H1 (cell line): ENCODE data around the gene GNAQ.

ENCODE experiments used
- CHD2 ChIP-seq: IDR thresholded peaks from 2 replicates; pipeline ENCODE4 v1.6.1; 2012; ENCODE audit warnings: low read length, improper control_type of control experiment
- EP300 ChIP-seq, 2 experiments: IDR thresholded peaks; 1 replicate in 1 of 2; 2 replicates in 1 of 2; pipeline ENCODE4 v1.6.1; 2011 to 2012; ENCODE audit warnings: low read depth in 2 of 2, low read length in 2 of 2, mild to moderate bottlenecking in 2 of 2, borderline replicate concordance in 1 of 2, inconsistent platforms in 1 of 2, moderate library complexity in 1 of 2
- FOSL1 ChIP-seq: IDR thresholded peaks from 2 replicates; pipeline ENCODE4 v1.6.1; 2011; ENCODE audit warnings: mild to moderate bottlenecking, low read depth, low read length, moderate library complexity; ENCODE audit not compliant: insufficient read depth
- JUND ChIP-seq: IDR thresholded peaks from 2 replicates; pipeline ENCODE4 v1.6.1; 2011; ENCODE audit warnings: mild to moderate bottlenecking, improper control_type of control experiment, low read length
- NRF1 ChIP-seq: IDR thresholded peaks from 2 replicates; pipeline ENCODE4 v1.6.1; 2011; ENCODE audit warnings: mild to moderate bottlenecking, low read depth, low read length, improper control_type of control experiment
- POLR2AphosphoS5 ChIP-seq: IDR thresholded peaks from 2 replicates; pipeline ENCODE4 v1.6.1; 2011; ENCODE audit warnings: low read depth, low read length
- RFX5 ChIP-seq: IDR thresholded peaks from 2 replicates; pipeline ENCODE4 v1.6.1; 2011; ENCODE audit warnings: low read depth, low read length, improper control_type of control experiment, borderline replicate concordance
- YY1 ChIP-seq: IDR thresholded peaks from 2 replicates; pipeline ENCODE4 v1.6.1; 2011; ENCODE audit warnings: low read depth, mild to moderate bottlenecking, low read length
- ZNF274 ChIP-seq: IDR thresholded peaks from 2 replicates; pipeline ENCODE4 v1.7.0; 2012; ENCODE audit warnings: low read length, borderline replicate concordance; ENCODE audit errors: extremely low read depth
- TF ChIP-seq, protein P1 (sequence below), 3 experiments: IDR thresholded peaks; 1 replicate in 2 of 3; 2 replicates in 1 of 3; pipeline versions ENCODE4 v1.5.1 to v1.6.1; 2011; ENCODE audit warnings: low read length in 3 of 3, mild to moderate bottlenecking in 3 of 3, inconsistent platforms in 2 of 3, low read depth in 1 of 3, moderate library complexity in 1 of 3; ENCODE audit not compliant: insufficient read depth in 1 of 3; ENCODE audit errors: control extremely low read depth in 1 of 3

DNA sequence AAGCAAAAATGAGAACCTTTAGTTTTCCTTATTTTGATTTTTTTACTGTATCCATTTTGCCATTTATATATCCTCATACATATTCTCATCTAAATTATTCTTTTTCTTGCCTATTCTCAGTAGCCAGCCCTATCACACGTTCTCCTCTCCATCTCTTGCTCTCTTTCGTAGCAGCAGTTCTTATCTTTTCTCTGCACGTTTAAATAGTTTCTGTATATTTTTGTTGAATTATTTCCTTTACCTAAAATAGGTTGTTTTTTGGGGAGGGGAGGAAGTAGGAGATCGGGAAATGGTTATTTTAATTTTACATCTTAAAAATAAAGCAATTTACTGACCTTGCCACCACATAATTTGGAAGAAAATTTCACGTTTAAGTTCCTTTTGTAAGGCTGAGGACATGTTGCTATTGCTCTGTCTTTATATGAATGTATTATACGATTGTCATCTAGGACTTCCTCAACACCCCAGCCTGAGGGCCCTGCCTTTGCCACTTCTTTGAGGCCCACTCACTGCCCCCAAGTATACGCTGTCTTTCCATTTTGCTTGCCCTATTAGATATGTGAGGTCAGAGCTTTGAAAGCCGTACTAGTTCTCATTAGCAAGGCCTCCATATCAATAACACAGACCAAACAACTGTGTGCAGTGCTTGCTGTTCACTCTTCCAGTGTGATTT is 140.3 kb downstream of the GNAQ start:
- no peak for TF ChIP-seq ZNF274
- TF ChIP-seq, protein P1, sequence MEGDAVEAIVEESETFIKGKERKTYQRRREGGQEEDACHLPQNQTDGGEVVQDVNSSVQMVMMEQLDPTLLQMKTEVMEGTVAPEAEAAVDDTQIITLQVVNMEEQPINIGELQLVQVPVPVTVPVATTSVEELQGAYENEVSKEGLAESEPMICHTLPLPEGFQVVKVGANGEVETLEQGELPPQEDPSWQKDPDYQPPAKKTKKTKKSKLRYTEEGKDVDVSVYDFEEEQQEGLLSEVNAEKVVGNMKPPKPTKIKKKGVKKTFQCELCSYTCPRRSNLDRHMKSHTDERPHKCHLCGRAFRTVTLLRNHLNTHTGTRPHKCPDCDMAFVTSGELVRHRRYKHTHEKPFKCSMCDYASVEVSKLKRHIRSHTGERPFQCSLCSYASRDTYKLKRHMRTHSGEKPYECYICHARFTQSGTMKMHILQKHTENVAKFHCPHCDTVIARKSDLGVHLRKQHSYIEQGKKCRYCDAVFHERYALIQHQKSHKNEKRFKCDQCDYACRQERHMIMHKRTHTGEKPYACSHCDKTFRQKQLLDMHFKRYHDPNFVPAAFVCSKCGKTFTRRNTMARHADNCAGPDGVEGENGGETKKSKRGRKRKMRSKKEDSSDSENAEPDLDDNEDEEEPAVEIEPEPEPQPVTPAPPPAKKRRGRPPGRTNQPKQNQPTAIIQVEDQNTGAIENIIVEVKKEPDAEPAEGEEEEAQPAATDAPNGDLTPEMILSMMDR (IDR thresholded peaks at IDR 0.05; ENCODE audit: control extremely low read depth in 1 of 3, insufficient read depth in 1 of 3, low read depth in 1 of 3, low read length in 3 of 3), result no peak
- TF ChIP-seq EP300 (IDR thresholded peaks at IDR 0.05; ENCODE audit: borderline replicate concordance in 1 of 2, low read depth in 2 of 2, low read length in 2 of 2), result no peak
- no peak for TF ChIP-seq FOSL1
- TF ChIP-seq POLR2AphosphoS5, result no peak
- TF ChIP-seq CHD2, result no peak
- no peak for TF ChIP-seq YY1
- TF ChIP-seq JUND, result no peak
- no peak for TF ChIP-seq NRF1
- TF ChIP-seq RFX5, result no peak
